Stimulated activated CD8-positive, alpha-beta memory T cell treated with anti-CD3 and anti-CD28 coated beads, Interleukin-7, amount 100 ng/mL, for 4 hours (primary cell): ENCODE measurements around the gene PTGDS.

Experiments
- DNase-seq, 2 donors: peaks; one replicate each; pipeline ENCODE4 v3.0.0-alpha.2; 2020; ENCODE audit warnings: low read depth in 2 of 2

PTGDS gene

GRCh38 chr9:136977223-136977622 is at the start of gene PTGDS:
Gene PTGDS (plus strand): TSS chr9:136977504. CDS start chr9:136977579, 75 bp downstream.
- no peak for DNase-seq

- DNase-seq: no peak
Observed at GRCh38 chr9:136928591-136928990, 48.7 kb upstream of the PTGDS start.

GRCh38 chr9:136930014-136930413 is 47.3 kb upstream of the PTGDS start:
- no peak for DNase-seq

- DNase-seq: no peak
Observed at GRCh38 chr9:136931611-136932130, 45.6 kb upstream of the PTGDS start.

- DNase-seq: no peak
Observed at GRCh38 chr9:136934277-136934676, 43.0 kb upstream of the PTGDS start.

- no peak for DNase-seq
Observed at GRCh38 chr9:136935651-136936050, 41.7 kb upstream of the PTGDS start.

GRCh38 chr9:136936645-136937170 is 40.6 kb upstream of the PTGDS start:
- no peak for DNase-seq

GRCh38 chr9:136937186-136938001 is 39.9 kb upstream of the PTGDS start:
- DNase-seq: no peak

- DNase-seq: no peak
Observed at GRCh38 chr9:136939431-136939995, 37.8 kb upstream of the PTGDS start.

GRCh38 chr9:136939996-136940525 is 37.2 kb upstream of the PTGDS start:
- no peak for DNase-seq

- DNase-seq: no peak
Observed at GRCh38 chr9:136940526-136941230, 36.6 kb upstream of the PTGDS start.

GRCh38 chr9:136941231-136942111 is 35.8 kb upstream of the PTGDS start:
- DNase-seq: no peak

- DNase-seq: no peak
Observed at GRCh38 chr9:136942112-136942880, 35.0 kb upstream of the PTGDS start.

GRCh38 chr9:136942881-136943230 is 34.4 kb upstream of the PTGDS start:
- no peak for DNase-seq

GRCh38 chr9:136943291-136944211 is 33.8 kb upstream of the PTGDS start:
- DNase-seq: peak in 1 of 2 donors; percentile 36

GRCh38 chr9:136944212-136944518 is 33.1 kb upstream of the PTGDS start:
- no peak for DNase-seq

- peak; percentile 82 to 93 for DNase-seq
Observed at GRCh38 chr9:136944519-136945332, 32.6 kb upstream of the PTGDS start, which contains the start of the genes C8G and FBXW5. Gene C8G (plus strand): TSS chr9:136945243. CDS start chr9:136945321, 78 bp downstream. Gene FBXW5 (minus strand): TSS chr9:136944738. CDS start chr9:136944083, 655 bp downstream.
